ENCODE data around the gene FNDC5. TPM values are rescaled to one million over a fixed set of nuclear protein-coding genes. Genes with fewer than 3 reads are reported as not detected.
A peak's percentile ranks its signal among the peaks of the same experiment; 100 is the strongest.

The FNDC5 gene
- total and polyA plus RNA-seq, 8 donors = 0.89 to 21.0 (median 6.7) TPM; not detected in 1

DNA sequence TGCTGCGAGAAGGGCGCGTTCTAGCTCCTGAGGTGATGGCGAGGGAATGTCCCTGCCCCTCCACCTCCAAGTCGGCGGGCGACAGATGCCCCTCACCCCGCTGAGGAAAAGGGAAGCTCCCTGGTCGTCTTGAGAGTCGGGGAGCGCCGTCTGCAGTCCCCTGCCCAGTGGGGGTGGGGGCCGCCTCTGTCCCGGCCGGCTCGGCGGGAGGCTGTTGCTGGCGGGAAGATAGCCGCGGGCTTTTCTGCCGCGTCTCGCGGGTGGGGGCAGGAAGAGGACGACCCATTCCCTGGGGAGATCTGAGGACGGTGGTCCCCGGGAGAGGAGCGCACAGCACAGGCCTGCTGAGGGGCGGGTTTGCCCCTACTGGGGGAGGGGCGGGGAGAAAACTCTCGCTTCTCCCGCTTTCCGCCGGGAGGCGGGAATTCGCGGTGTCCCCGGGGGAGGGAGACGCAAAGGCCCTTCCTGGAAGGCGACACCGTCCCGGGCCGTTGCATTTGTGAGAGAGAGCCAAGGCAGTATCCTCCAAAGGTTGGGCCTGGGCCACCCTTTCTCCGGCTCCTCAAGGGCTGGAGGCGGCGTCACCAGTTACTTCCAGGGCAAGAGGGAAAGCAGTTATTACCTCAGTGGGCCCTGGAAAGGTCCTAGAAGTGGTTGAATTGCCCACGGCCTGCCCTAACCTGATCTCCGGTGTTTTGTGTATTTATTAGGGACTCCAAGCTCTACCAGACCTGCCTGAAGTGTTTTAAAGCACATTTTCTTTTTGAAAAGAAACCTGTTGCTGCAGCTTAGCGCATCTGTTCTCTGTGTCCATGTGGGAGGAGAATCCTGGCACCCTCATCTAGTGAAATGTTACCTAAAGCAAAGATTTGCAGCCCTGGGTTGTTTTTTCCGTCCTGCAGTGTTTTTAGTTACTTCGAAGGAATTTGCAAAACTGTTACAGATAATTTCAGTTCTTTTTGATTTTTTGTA lies 52.6 kb downstream of the FNDC5 start:
- H3K4me1 ChIP-seq = peaks cover 29 to 66% (median 51%) of the 10 kb centered on the region in 4 donors
- 1 to 2% (median 1%) methylated on average over 33 to 51 of the region's 51 CpGs for WGBS, 5 donors
- peak overlapping the region; percentile 91 to 98 (median 97) for H3K27ac ChIP-seq
- intact Hi-C loops (cut with DNase I; ENCODE audit: low total_unique reads) = no loop called here
- H3K4me3 ChIP-seq = peak overlapping the region; percentile 65 to 90 (median 82)
- peak; percentile 72 to 85 for DNase-seq
- no peaks in the 10 kb centered on the region for H3K36me3 ChIP-seq
- no peaks in the 10 kb centered on the region for H3K9me3 ChIP-seq
- TF ChIP-seq POLR2AphosphoS5 (IDR thresholded peaks at IDR 0.05) (peak in 2 of 3 donors; percentile 51 to 58), POLR2A (IDR thresholded peaks at IDR 0.05) (no peak)
- H3K27me3 ChIP-seq = no peaks in the 10 kb centered on the region

DNA sequence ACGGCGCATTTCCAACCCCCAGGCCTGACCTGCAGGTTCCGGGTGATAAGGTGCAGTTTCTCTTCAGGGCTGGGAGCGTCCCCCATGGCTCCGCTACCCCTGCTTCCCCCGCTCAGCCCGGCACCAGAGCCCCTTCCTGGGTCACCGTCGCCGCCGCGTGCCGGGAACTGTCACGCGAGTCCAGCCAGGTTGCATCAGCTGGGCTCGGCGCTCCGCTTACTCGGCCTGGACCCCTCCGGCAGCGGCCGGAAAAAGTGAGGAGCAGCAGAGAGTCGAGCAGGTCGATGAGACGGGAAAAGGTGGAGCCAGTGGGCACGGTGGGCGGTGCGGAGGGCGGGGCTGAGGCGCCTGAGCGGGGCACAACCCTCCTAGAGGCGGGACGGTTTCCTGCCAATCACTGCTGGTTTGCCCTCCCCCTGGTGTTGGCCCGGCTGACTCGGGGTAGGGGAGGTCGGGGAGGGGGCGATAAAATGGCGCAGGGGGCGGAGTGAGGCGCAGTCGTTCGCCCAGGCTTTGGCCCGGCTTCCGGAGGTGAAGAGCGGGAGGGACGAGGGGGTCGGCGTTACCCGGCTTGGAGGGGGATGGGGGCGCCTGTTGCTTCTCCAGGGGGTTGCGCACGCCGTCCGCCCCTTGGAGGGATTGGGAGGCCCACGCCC lies 53.4 kb downstream of the FNDC5 start, which contains the start of the genes S100PBP and YARS1:
TSS of gene S100PBP (plus strand) at position 495 of the 656 bp plus-strand sequence. CDS start 8,447 bp downstream, outside the sequence.
TSS of gene YARS1 (minus strand) at position 200 of the 656 bp plus-strand sequence. CDS start at position 86, 114 bp downstream.
- no peaks in the 10 kb centered on the region for H3K9me3 ChIP-seq
- intact Hi-C loops (cut with DNase I; ENCODE audit: low total_unique reads) = no loop called here
- peak; percentile 100 for DNase-seq
- H3K27me3 ChIP-seq = no peaks in the 10 kb centered on the region
- peak in 1 of 4 donors; percentile 30 for TF ChIP-seq POLR2A (IDR thresholded peaks at IDR 0.05)
- TF ChIP-seq EP300 (IDR thresholded peaks at IDR 0.05) = peak; percentile 62
- TF ChIP-seq POLR2AphosphoS5 (IDR thresholded peaks at IDR 0.05) = peak; percentile 90 to 98 (median 96)
- TF ChIP-seq, protein P1, sequence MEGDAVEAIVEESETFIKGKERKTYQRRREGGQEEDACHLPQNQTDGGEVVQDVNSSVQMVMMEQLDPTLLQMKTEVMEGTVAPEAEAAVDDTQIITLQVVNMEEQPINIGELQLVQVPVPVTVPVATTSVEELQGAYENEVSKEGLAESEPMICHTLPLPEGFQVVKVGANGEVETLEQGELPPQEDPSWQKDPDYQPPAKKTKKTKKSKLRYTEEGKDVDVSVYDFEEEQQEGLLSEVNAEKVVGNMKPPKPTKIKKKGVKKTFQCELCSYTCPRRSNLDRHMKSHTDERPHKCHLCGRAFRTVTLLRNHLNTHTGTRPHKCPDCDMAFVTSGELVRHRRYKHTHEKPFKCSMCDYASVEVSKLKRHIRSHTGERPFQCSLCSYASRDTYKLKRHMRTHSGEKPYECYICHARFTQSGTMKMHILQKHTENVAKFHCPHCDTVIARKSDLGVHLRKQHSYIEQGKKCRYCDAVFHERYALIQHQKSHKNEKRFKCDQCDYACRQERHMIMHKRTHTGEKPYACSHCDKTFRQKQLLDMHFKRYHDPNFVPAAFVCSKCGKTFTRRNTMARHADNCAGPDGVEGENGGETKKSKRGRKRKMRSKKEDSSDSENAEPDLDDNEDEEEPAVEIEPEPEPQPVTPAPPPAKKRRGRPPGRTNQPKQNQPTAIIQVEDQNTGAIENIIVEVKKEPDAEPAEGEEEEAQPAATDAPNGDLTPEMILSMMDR (IDR thresholded peaks at IDR 0.05) = peak in 1 of 7 experiments; percentile 35
- WGBS, 5 donors = 0 to 1% (median 0%) methylated on average over 29 to 55 of the region's 55 CpGs
- peaks cover 32 to 72% (median 57%) of the 10 kb centered on the region in 4 donors for H3K4me1 ChIP-seq
- H3K27ac ChIP-seq = peak within 1 kb of the TSS; percentile 91 to 98 (median 97)
- no peaks in the 10 kb centered on the region for H3K36me3 ChIP-seq
- H3K4me3 ChIP-seq = peak within 1 kb of the TSS; percentile 65 to 90 (median 82)

DNA sequence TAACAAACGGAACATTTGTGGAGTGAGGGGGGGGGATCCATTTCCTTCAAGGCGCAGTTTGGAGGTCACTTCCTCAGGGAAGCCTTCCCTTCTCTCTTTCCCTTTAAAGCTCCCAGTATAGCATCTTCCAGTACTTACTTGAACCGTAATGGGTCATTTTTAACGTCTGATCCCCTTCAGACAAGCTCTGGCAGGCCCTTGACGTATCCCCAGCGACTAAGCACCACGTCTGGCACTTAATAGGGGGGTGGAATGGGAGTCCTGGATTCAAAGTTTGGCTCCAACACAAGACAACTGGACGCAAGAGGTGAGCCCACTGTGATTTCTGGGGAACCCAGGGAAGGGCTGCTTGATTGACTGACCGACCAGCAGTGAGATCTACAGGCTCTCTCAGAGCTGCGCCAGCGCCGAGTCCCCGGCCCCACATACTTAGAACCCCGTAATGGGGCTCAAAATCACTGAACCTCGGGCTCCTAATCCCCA lies 54.0 kb downstream of the FNDC5 start:
- 0 to 1% (median 0%) methylated on average over 11 to 15 of the region's 15 CpGs for WGBS, 5 donors
- Histone ChIP-seq H3K9me3 (no peaks in the 10 kb centered on the region), H3K4me1 (peaks cover 36 to 78% (median 62%) of the 10 kb centered on the region in 4 donors), H3K27ac (peak overlapping the region; percentile 91 to 98 (median 97)), H3K27me3 (no peaks in the 10 kb centered on the region), H3K4me3 (peak overlapping the region; percentile 65 to 90 (median 82)), H3K36me3 (no peaks in the 10 kb centered on the region)
- intact Hi-C loops (cut with DNase I; ENCODE audit: low total_unique reads) = no loop called here
- no peak for TF ChIP-seq POLR2AphosphoS5 (IDR thresholded peaks at IDR 0.05)
- no peak for TF ChIP-seq POLR2A (IDR thresholded peaks at IDR 0.05)
- TF ChIP-seq EP300 (IDR thresholded peaks at IDR 0.05) = no peak
- TF ChIP-seq, protein P1 (IDR thresholded peaks at IDR 0.05) = no peak
- peak in 1 of 2 donors; percentile 52 for DNase-seq

DNA sequence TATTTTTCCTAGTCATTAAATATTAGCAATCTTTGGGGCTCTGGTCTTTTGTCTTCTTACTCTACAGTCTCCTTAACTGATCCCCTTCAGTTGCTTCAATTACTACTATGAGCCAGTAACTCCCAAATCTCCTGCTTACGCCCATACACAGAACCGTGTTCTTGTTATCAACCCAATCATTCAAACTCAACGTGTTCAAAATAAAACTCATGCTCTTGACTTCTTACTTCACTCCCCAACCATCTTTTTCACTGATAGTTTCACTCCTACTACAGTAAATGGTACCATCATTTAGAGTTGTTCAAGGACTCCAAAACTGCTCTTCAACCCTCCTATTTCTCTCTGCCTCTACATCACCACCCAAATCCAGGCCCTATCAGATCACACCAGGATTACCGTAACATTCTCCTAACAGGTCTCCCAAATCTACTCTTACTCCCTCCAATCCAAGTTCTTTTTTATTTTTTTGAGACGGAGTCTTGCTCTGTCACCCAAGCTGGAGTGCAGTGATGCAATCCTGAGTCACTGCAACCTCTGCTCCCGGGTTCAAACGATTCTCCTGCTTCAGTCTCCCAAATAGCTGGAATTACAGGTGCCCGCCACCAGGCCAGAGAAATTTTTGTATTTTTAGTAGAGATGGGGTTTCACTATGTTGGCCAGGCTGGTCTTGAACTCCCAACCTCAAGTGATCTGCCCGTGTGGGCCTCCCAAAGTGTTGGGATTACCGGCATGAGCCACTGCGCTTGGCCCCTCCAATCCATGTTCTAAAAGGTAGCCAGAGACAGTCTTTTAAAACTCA lies 56.6 kb downstream of the FNDC5 start:
- Histone ChIP-seq H3K4me3 (no peak overlapping the region), H3K27me3 (no peaks in the 10 kb centered on the region), H3K36me3 (peaks cover 7 to 22% (median 20%) of the 10 kb centered on the region in 4 donors), H3K9me3 (no peaks in the 10 kb centered on the region), H3K4me1 (peaks cover 37 to 81% (median 66%) of the 10 kb centered on the region in 4 donors), H3K27ac (peak overlapping the region in 1 of 5 donors; percentile 30)
- intact Hi-C loops (cut with DNase I; ENCODE audit: low total_unique reads) = no loop called here
- no peak for TF ChIP-seq POLR2A (IDR thresholded peaks at IDR 0.05)
- TF ChIP-seq, protein P1 (IDR thresholded peaks at IDR 0.05) = no peak
- no peak for TF ChIP-seq POLR2AphosphoS5 (IDR thresholded peaks at IDR 0.05)
- no peak for TF ChIP-seq EP300 (IDR thresholded peaks at IDR 0.05)
- 74 to 86% (median 80%) methylated on average over 11 of the region's 11 CpGs for WGBS, 5 donors
- no peak for DNase-seq
